ENCODE results near the gene IPPK.

IPPK gene

GRCh38 chr9:92669890-92670708 lies at the start of gene IPPK:
Gene IPPK, minus strand, starts transcription at chr9:92670131. Its CDS starts 143 bp downstream, at chr9:92669988.
- DNase-seq (ENCODE audit: low read depth) = peak; percentile 99

GRCh38 chr9:92719028-92719647 lies 49.2 kb upstream of the IPPK start:
- DNase-seq (ENCODE audit: low read depth) = no peak

- no peak for DNase-seq (ENCODE audit: low read depth)
Observed at GRCh38 chr9:92718086-92719001, 48.4 kb upstream of the IPPK start.

- no peak for DNase-seq (ENCODE audit: low read depth)
Observed at GRCh38 chr9:92717201-92718085, 47.5 kb upstream of the IPPK start.

- peak; percentile 72 for DNase-seq (ENCODE audit: low read depth)
Observed at GRCh38 chr9:92716557-92716956, 46.6 kb upstream of the IPPK start.

- DNase-seq (ENCODE audit: low read depth) = no peak
Observed at GRCh38 chr9:92715488-92716231, 45.7 kb upstream of the IPPK start.

GRCh38 chr9:92714787-92715487 lies 45.0 kb upstream of the IPPK start:
- no peak for DNase-seq (ENCODE audit: low read depth)

- no peak for DNase-seq (ENCODE audit: low read depth)
Observed at GRCh38 chr9:92714016-92714415, 44.1 kb upstream of the IPPK start.

GRCh38 chr9:92713528-92713927 lies 43.6 kb upstream of the IPPK start:
- DNase-seq (ENCODE audit: low read depth) = no peak

GRCh38 chr9:92712767-92713166 lies 42.8 kb upstream of the IPPK start:
- DNase-seq (ENCODE audit: low read depth) = no peak

- no peak for DNase-seq (ENCODE audit: low read depth)
Observed at GRCh38 chr9:92711844-92712243, 41.9 kb upstream of the IPPK start.

GRCh38 chr9:92711146-92711545 lies 41.2 kb upstream of the IPPK start:
- no peak for DNase-seq (ENCODE audit: low read depth)

- DNase-seq (ENCODE audit: low read depth) = no peak
Observed at GRCh38 chr9:92710368-92710767, 40.4 kb upstream of the IPPK start.

- DNase-seq (ENCODE audit: low read depth) = no peak
Observed at GRCh38 chr9:92709954-92710353, 40.0 kb upstream of the IPPK start.

GRCh38 chr9:92709240-92709639 lies 39.3 kb upstream of the IPPK start:
- DNase-seq (ENCODE audit: low read depth) = no peak

GRCh38 chr9:92707530-92707929 lies 37.6 kb upstream of the IPPK start:
- no peak for DNase-seq (ENCODE audit: low read depth)

- DNase-seq (ENCODE audit: low read depth) = peak; percentile 34
Observed at GRCh38 chr9:92706218-92706940, 36.4 kb upstream of the IPPK start.

- DNase-seq (ENCODE audit: low read depth) = no peak
Observed at GRCh38 chr9:92704528-92704927, 34.6 kb upstream of the IPPK start.

- DNase-seq (ENCODE audit: low read depth) = no peak
Observed at GRCh38 chr9:92696619-92697018, 26.7 kb upstream of the IPPK start.

Measured in activated T-cell treated with anti-CD3 and anti-CD28 coated beads for 48 hours (primary cell).